Measurements from ENCODE around the gene CNEP1R1.

CNEP1R1 gene

DNA sequence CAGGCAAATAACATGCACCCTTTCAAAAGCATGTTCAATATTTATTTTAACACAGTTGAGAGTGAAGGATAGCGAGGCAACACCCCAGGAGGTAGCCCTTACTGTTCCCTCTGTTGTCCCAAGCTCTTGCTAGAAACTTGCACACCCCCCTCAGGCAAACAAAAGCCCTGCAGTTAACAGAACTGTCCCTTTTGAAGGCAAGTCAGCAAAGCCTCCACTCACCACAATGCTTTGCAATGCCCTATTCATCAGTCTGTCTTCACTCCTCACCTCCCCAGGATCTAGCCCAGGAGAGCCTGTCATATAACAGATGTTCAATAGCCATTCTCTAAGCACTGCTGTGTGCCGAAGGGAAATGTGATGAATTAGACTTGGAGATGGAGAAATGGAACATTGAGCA is 3.5 kb upstream of the CNEP1R1 start:
- no peak for DNase-seq

GRCh38 chr16:50023641-50024040 is 1.4 kb upstream of the CNEP1R1 start:
- DNase-seq = no peak

DNA sequence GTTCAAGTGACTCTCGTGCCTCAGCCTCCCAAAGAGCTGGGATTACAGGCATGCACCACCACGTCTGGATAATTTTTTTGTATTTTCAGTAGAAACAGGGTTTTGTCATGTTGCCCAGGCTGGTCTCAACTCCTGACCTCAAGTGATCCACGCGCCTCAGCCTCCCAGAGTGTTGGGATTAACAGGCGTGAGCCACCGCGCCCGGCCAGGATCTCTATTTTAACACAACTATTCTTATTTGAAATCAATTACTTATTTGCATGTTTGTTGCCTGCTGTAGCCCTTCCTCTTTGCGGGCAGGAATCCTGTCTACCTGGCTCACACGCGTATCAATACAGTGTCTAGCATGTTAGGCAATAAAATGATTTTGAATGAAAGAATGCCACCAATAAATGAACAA is 818 bp upstream of the CNEP1R1 start:
- DNase-seq = no peak

- peak; percentile 22 for DNase-seq
These were observed 509 bp downstream of the CNEP1R1 start for GRCh38 chr16:50025537-50025931.

DNA sequence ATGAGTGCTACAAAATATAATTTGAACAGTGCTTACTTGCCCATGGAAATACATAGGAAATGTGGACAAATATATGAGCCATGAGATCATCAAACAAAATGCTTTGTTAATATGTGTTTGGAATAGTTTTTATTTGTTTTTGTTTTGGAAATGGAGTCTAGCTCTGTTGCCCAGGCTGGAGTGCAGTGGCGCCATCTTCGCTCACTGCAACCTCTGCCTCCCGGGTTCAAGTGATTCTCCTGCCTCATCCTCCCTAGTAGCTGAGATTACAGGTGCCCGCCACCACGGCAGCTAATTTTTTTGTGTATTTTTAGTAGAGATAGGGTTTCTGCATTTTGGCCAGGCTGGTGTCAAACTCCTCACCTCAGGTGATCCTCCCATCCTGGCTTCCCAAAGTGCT is 2.8 kb downstream of the CNEP1R1 start:
- no peak for DNase-seq

DNA sequence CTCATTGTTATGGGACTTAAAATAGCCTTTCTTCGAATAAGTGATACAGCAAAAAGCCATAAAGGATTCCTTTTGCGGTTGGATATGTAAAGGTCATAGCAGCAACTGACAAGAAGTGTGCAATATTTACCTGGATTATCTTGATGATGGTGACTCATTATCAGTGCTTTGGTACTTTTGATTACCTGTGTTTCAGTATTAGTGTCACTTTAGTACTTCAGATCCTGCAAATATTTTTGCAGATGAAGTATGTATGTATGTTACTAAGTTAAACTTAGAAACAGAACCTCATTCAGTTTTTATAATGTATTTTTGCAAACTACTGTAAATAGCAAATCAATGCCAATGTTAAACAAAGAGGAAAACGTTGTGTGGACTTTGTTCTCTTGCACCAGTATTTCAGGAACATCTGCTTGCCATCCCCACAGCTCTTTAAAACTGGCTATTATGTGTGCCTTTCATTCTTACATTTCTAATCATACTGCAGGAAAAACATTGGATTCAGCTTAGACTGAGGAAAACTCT is 10.5 kb downstream of the CNEP1R1 start:
- DNase-seq = no peak

GRCh38 chr16:50036426-50036825 is 11.4 kb downstream of the CNEP1R1 start:
- DNase-seq = no peak

GRCh38 chr16:50037662-50038220 is 12.7 kb downstream of the CNEP1R1 start:
- DNase-seq = no peak

DNA sequence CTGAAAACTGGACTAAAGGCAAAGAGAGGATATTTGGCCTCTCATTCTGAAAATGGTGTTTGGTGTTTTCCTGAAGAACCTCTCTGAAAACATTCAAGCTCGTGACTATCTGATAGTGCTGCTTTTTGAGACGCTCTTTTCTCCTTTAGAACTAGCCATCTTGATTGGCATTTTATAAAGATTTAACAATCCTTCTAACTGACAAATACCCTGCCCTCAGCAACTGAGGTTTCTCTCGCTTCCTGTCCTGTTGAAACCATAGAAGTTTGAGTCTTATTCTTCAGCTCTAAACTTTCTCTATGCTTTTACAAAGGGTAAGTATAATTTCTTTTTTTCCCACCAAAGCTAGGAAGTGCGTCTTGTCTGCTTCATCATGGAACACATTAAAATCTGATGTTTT is 13.3 kb downstream of the CNEP1R1 start:
- DNase-seq = no peak

GRCh38 chr16:50038756-50039529 is 13.9 kb downstream of the CNEP1R1 start:
- DNase-seq = no peak

- DNase-seq = no peak
These were observed 15.0 kb downstream of the CNEP1R1 start for GRCh38 chr16:50040018-50040417.

GRCh38 chr16:50040710-50041109 is 15.7 kb downstream of the CNEP1R1 start:
- no peak for DNase-seq

DNA sequence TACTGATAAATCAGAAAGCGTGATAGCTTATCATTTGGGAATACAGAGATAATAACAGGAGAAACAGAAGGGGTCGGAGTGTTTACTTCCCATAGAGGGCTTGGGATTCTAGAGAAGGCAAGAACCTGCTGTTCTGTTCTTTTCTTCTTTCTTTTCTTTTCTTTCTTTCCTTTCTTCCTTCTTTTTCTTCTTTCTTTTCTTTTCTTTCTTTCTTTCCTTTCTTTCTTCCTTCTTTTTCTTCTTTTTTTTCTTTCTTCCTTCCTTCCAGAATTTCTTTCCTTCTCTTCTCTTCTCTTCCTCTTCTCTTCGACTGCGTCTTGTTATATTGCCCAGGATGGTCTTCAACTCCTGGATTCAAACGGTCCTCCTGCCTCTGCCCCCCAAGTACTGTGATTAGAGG is 18.3 kb downstream of the CNEP1R1 start:
- DNase-seq = no peak

- no peak for DNase-seq
These were observed 20.4 kb downstream of the CNEP1R1 start for GRCh38 chr16:50045412-50045811.

DNA sequence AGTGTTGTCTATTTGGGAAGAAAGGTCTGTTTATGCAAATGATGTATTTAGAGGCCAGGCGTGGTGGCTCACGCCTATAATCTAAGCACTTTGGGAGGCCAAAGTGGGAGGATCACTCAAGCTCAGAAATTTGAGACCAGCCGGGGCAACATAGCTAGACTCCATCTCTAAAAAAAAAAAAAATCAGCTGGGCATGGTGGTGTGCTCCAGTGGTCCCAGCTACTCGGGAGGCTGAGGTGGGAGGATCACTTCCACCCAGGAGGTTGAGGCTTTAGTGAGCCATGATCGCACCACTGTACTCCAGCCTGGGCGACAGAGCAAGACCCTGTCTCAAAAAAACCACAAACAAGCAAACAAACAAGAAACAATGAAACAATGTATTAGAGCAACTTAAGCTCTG is 21.8 kb downstream of the CNEP1R1 start:
- no peak for DNase-seq

DNA sequence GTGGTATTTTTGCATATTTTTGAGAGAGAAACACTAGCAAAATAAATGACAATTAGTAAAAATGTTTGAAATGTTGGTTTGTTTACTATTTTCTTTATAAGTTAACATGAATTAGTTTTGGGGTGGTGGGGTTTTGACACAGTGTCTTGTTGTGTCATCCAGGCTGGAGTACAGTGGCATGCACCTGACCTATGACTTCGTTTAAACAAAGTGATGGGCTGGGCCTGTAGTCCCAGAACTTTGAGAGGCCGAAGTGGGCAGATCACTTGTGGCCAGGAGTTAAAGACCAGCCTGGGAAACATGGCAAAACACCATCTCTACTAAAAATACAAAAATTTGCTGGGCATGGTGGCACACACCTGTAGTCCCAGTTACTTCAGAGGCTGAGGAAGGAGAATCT is 22.8 kb downstream of the CNEP1R1 start:
- DNase-seq = no peak

GRCh38 chr16:50050802-50051201 is 25.8 kb downstream of the CNEP1R1 start:
- DNase-seq = no peak

- DNase-seq = no peak
These were observed 31.2 kb downstream of the CNEP1R1 start for GRCh38 chr16:50056226-50056625.

GRCh38 chr16:50058091-50058771 is 33.2 kb downstream of the CNEP1R1 start:
- no peak for DNase-seq

GRCh38 chr16:50059111-50059510 is 34.1 kb downstream of the CNEP1R1 start:
- no peak for DNase-seq

DNA sequence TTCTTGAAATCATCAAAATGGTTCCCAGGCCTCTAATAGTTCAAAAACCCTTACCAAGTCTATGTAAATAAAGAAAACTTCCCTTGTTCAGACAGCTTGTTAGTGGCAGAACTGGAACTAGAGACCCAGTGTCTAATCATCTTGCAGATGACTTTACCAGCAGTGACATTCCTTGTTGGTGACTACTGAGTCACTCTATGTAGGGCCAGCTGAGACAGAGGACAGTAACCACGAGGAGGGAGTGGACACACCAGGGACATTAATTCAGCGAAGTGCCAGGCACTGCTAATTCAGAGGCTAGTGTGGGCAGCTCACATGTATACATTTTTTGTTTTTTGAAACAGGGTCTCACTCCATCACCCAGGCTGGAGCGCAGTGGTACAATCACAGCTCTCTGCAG is 34.6 kb downstream of the CNEP1R1 start:
- no peak for DNase-seq

GRCh38 chr16:50061326-50061725 is 36.3 kb downstream of the CNEP1R1 start:
- no peak for DNase-seq

GRCh38 chr16:50065241-50065623 is 40.2 kb downstream of the CNEP1R1 start:
- no peak for DNase-seq

Measured in CD4-positive, alpha-beta T cell treated with Interleukin-6 for 4 hours (primary cell).